K562 (cell line): Measurements from ENCODE around the gene CBFA2T2. TPM values are rescaled to one million over a fixed set of nuclear protein-coding genes. Genes with fewer than 3 reads are reported as not detected.
A peak's percentile ranks its signal among the peaks of the same experiment; 100 is the strongest.

Source experiments
- CCNT2 ChIP-seq: IDR thresholded peaks from 2 replicates; pipeline ENCODE4 v1.6.1; 2011; ENCODE audit warnings: borderline replicate concordance, low read depth, mild to moderate bottlenecking, moderate library complexity, mixed read lengths, low read length; ENCODE audit not compliant: insufficient read length; ENCODE audit errors: extremely low read depth
- CTCFL ChIP-seq: IDR thresholded peaks from 2 replicates; pipeline ENCODE4 v1.6.1; 2011; ENCODE audit warnings: borderline replicate concordance, low read depth, mild to moderate bottlenecking, moderate library complexity, low read length; ENCODE audit not compliant: insufficient read depth, poor library complexity, severe bottlenecking
- GABPA ChIP-seq: fragments of 200-800 bp; sonication (Bioruptor generic); conservative IDR thresholded peaks from 2 replicates; pipeline ENCODE4 v1.6.1; 2016; ENCODE audit warnings: low read depth, missing genetic modification characterization, missing compliant biosample characterization
- GTF2E2 ChIP-seq: fragments of 200-800 bp; sonication (Bioruptor generic); IDR thresholded peaks from 2 replicates; pipeline ENCODE4 v1.6.1; 2016; ENCODE audit warnings: missing genetic modification characterization, missing compliant biosample characterization
- HLTF ChIP-seq: fragments of 450-650 bp; IDR thresholded peaks from 2 replicates; pipeline ENCODE4 v1.6.1; 2016
- HMGN3 ChIP-seq: IDR thresholded peaks from 2 replicates; pipeline ENCODE4 v1.6.1; 2011; ENCODE audit warnings: borderline replicate concordance, low read depth, mild to moderate bottlenecking, mixed read lengths, low read length; ENCODE audit not compliant: insufficient read length; ENCODE audit errors: extremely low read depth
- JUND ChIP-seq, 2 experiments: IDR thresholded peaks; 2 replicates in 1 of 2; 3 replicates in 1 of 2; pipeline ENCODE4 v1.6.1; 2011; ENCODE audit warnings: borderline replicate concordance in 2 of 2, low read depth in 2 of 2, low read length in 2 of 2, improper control_type of control experiment in 1 of 2, missing biosample characterization in 1 of 2, missing genetic modification characterization in 1 of 2, missing genetic modification reagents in 1 of 2
- KAT2B ChIP-seq: IDR thresholded peaks from one replicate; pipeline ENCODE4 v1.6.1; 2012; ENCODE audit warnings: low read depth, mild to moderate bottlenecking, control low read depth, inconsistent platforms, low read length, moderate library complexity
- YY1 ChIP-seq, 3 experiments: IDR thresholded peaks; 2 replicates each; pipeline ENCODE4 v1.6.1; 2011; ENCODE audit warnings: low read length in 2 of 3, mild to moderate bottlenecking in 2 of 3, moderate library complexity in 2 of 3, borderline replicate concordance in 1 of 3, control low read depth in 1 of 3, low read depth in 1 of 3; ENCODE audit not compliant: insufficient read depth in 3 of 3, insufficient replicate concordance in 2 of 3, control insufficient read depth in 1 of 3, insufficient read length in 1 of 3; ENCODE audit errors: extremely low read depth in 1 of 3
- ZNF232 ChIP-seq: sonication (generic); formaldehyde crosslinking; IDR thresholded peaks from 2 replicates; pipeline ENCODE4 v1.8.0; 2022; ENCODE audit warnings: mild to moderate bottlenecking, missing genetic modification reagents
- ZNF277 ChIP-seq: fragments of 250-450 bp; sonication (Bioruptor Pico); IDR thresholded peaks from 2 replicates; pipeline ENCODE4 v1.8.0; 2022; ENCODE audit warnings: inconsistent platforms, mild to moderate bottlenecking, moderate library complexity, borderline replicate concordance
- polyA plus RNA-seq, 8 experiments: library from polyadenylated mRNA; depleted of rRNA in 4 of 8; stranded (reverse) in 5 of 8; unstranded in 3 of 8; fragments of >200 nt; fragmentation: Nextera tagmentation in 2 of 8; fragmentation: Illumina TruSeq in 1 of 8; extraction: Ambion mirVana in 2 of 8; extraction: Trizol in 1 of 8; gene quantifications; 2 replicates each; pipeline versions ENCODE4 v1.2.1 to v1.2.3, GENCODE V29; 2011 to 2014; ENCODE audit warnings: inconsistent platforms in 1 of 8, missing spikeins in 1 of 8
- total RNA-seq, 7 experiments: library from RNA; depleted of rRNA in 6 of 7; stranded (reverse); fragments of >200 nt in 6 of 7; fragmentation: Illumina TruSeq in 2 of 7; extraction: Trizol in 2 of 7; gene quantifications; 2 replicates each; pipeline versions ENCODE4 v1.2.1 to v1.2.3, GENCODE V29; 2011 to 2021; ENCODE audit warnings: low replicate concordance in 1 of 7
- TF ChIP-seq, protein P1 (sequence below): conservative IDR thresholded peaks from 2 replicates; pipeline ENCODE4 v1.6.1; 2011; ENCODE audit warnings: low read depth, mild to moderate bottlenecking, low read length; ENCODE audit not compliant: control insufficient read depth
- TF ChIP-seq, protein P2 (sequence below): fragments of 150-350 bp; conservative IDR thresholded peaks from 2 replicates; pipeline ENCODE4 v1.6.1; 2014; ENCODE audit warnings: low read length
- TF ChIP-seq, protein P3 (sequence below): fragments of 450-650 bp; formaldehyde crosslinking; IDR thresholded peaks from 2 replicates; pipeline ENCODE4 v1.4.0; 2020; ENCODE audit warnings: mild to moderate bottlenecking, moderate library complexity

The CBFA2T2 gene
- total and polyA plus RNA-seq, 9 of the 15 experiments (the other 6 are each of a cell fraction or from before 2014, with no cell fraction given): 0.27 to 9.6 (median 5.8) TPM

DNA sequence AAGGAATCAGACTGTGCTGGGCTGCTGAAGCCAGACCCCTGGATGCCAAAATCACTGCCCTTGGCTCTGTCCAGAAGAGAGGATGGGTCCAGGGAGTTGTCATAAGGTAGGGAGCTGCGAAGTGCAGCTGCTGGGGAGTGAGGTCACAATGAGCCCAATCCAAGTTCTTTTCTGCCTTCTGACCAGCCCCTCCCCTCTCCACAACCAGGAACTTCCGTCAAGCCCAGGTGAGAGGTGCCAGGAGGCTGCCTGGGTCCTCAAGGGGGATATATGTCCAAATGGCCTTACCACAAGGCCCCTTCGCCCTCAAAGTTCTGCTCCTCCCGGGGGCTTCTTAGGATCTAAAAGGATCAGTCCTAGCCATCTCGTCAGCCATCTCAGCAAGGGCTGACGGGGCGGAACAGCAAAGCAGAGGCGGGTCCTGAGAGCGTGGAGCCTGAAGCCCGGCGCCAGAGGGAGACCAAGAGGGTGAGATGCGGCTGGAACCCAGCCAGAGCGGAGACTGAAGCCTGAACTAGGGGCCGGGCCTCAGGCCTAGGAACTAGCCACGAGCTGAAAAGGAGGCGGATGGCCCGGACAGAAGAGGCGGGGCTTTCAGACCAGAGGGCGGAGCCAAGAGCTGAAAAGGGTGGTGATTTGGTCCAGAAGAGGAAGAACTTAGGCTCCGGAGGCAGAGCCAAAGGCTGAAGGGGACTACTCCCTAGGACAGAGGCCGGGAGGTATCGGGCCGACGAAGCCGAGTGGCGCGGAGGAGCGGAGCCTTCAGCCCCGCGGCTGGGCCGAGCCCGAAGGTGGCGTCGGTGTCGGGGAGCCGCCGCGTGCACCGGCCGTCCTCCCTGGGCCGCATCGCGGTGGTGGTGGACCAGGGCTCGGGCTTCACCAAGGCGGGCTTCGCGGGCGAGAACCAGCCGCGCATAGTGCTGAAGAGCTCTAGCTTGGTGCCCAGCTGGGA, 176.7 kb downstream of the CBFA2T2 start, which contains the start of gene ACTL10 (continued):
- TF ChIP-seq CTCFL: peak; percentile 74
- TF ChIP-seq, protein P1, sequence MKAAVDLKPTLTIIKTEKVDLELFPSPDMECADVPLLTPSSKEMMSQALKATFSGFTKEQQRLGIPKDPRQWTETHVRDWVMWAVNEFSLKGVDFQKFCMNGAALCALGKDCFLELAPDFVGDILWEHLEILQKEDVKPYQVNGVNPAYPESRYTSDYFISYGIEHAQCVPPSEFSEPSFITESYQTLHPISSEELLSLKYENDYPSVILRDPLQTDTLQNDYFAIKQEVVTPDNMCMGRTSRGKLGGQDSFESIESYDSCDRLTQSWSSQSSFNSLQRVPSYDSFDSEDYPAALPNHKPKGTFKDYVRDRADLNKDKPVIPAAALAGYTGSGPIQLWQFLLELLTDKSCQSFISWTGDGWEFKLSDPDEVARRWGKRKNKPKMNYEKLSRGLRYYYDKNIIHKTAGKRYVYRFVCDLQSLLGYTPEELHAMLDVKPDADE: 0 out of 2 replicates have a peak, but pooled peaks have one; percentile 7
- no peak for TF ChIP-seq ZNF277
- peak; percentile 36; the same call in 1 of the 2 replicates for TF ChIP-seq JUND (IDR thresholded peaks at IDR 0.05; ENCODE audit: borderline replicate concordance, low read depth, low read length)
- TF ChIP-seq JUND (tag; IDR thresholded peaks at IDR 0.05; ENCODE audit: borderline replicate concordance, low read depth, low read length): no peak
- TF ChIP-seq GTF2E2 (tag): no peak
- TF ChIP-seq, protein P2, sequence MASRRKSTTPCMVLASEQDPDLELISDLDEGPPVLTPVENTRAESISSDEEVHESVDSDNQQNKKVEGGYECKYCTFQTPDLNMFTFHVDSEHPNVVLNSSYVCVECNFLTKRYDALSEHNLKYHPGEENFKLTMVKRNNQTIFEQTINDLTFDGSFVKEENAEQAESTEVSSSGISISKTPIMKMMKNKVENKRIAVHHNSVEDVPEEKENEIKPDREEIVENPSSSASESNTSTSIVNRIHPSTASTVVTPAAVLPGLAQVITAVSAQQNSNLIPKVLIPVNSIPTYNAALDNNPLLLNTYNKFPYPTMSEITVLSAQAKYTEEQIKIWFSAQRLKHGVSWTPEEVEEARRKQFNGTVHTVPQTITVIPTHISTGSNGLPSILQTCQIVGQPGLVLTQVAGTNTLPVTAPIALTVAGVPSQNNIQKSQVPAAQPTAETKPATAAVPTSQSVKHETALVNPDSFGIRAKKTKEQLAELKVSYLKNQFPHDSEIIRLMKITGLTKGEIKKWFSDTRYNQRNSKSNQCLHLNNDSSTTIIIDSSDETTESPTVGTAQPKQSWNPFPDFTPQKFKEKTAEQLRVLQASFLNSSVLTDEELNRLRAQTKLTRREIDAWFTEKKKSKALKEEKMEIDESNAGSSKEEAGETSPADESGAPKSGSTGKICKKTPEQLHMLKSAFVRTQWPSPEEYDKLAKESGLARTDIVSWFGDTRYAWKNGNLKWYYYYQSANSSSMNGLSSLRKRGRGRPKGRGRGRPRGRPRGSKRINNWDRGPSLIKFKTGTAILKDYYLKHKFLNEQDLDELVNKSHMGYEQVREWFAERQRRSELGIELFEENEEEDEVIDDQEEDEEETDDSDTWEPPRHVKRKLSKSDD: no peak
- TF ChIP-seq HLTF: no peak
- TF ChIP-seq KAT2B: no peak
- no peak for TF ChIP-seq ZNF232 (CRISPR knock-in tag)
- TF ChIP-seq CCNT2: peak; percentile 26
- peak; percentile 71 for TF ChIP-seq HMGN3
- TF ChIP-seq GABPA (tag): peak; percentile 42
- TF ChIP-seq, protein P3, sequence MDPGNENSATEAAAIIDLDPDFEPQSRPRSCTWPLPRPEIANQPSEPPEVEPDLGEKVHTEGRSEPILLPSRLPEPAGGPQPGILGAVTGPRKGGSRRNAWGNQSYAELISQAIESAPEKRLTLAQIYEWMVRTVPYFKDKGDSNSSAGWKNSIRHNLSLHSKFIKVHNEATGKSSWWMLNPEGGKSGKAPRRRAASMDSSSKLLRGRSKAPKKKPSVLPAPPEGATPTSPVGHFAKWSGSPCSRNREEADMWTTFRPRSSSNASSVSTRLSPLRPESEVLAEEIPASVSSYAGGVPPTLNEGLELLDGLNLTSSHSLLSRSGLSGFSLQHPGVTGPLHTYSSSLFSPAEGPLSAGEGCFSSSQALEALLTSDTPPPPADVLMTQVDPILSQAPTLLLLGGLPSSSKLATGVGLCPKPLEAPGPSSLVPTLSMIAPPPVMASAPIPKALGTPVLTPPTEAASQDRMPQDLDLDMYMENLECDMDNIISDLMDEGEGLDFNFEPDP: no peak
- peak in 1 of 3 experiments; percentile 58 for TF ChIP-seq YY1 (IDR thresholded peaks at IDR 0.05; ENCODE audit: borderline replicate concordance in 1 of 3, control insufficient read depth in 1 of 3, extremely low read depth in 1 of 3, insufficient read depth in 3 of 3, insufficient read length in 1 of 3, insufficient replicate concordance in 2 of 3, low read depth in 1 of 3, low read length in 2 of 3)
